ENCODE measurements around the gene ITPR2. TPM values are rescaled to one million over a fixed set of nuclear protein-coding genes. Genes with fewer than 3 reads are reported as not detected.

The ITPR2 gene
- total and polyA plus RNA-seq, 2 of the 8 experiments (the other 6 are each of a cell fraction or from before 2014, with no cell fraction given): 4.1 to 48.3 TPM

DNA sequence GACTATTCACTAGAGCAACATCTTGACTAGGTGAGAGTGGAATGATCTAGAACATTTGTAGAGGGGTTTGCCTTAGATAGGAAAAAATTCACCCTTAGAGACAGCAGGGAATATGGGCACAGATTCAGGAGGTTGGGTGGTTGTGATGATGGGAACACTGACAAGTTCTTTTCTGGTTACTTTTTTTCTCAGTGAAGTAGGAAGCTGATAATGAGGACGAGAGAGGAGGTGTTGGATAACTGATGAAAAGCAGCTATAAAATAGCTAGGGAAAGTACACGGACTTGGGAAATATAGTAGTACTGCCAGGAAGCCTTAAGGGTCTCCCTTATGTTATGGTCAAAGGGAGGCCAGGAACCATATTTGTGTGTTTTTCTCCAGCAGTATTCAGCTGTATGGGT, 387.1 kb downstream of the ITPR2 start (continued):
- TF ChIP-seq EP300 (IDR thresholded peaks at IDR 0.05; ENCODE audit: borderline replicate concordance in 1 of 2, low read depth in 2 of 2, low read length in 2 of 2) (no peak), FOSL1 (IDR thresholded peaks at IDR 0.05; ENCODE audit: insufficient read depth, low read depth, low read length) (no peak), TAF1 (IDR thresholded peaks at IDR 0.05; ENCODE audit: low read depth, low read length) (no peak), SIN3A (conservative IDR thresholded peaks at IDR 0.05 in 1 of 2, IDR thresholded peaks at IDR 0.05 in 1 of 2; ENCODE audit: low read depth in 1 of 2, low read length in 2 of 2) (no peak), CEBPB (IDR thresholded peaks at IDR 0.05; ENCODE audit: low read depth, low read length) (no peak), CTCF (IDR thresholded peaks at IDR 0.05; ENCODE audit: control extremely low read depth in 1 of 3, insufficient read depth in 1 of 3, low read depth in 1 of 3, low read length in 3 of 3) (no peak)
- TF ChIP-seq, protein P1, sequence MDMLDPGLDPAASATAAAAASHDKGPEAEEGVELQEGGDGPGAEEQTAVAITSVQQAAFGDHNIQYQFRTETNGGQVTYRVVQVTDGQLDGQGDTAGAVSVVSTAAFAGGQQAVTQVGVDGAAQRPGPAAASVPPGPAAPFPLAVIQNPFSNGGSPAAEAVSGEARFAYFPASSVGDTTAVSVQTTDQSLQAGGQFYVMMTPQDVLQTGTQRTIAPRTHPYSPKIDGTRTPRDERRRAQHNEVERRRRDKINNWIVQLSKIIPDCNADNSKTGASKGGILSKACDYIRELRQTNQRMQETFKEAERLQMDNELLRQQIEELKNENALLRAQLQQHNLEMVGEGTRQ (IDR thresholded peaks at IDR 0.05; ENCODE audit: low read length): no peak
